GM19397 (cell line): ENCODE results near the gene TBX21.

Source experiments
- ATAC-seq: cut with Tn5 transposase; IDR thresholded peaks from one replicate; pipeline ENCODE4 v1.9.1; 2021; ENCODE audit warnings: mild to moderate bottlenecking, moderate library complexity; ENCODE audit not compliant: unreplicated experiment

TBX21 gene, protein sequence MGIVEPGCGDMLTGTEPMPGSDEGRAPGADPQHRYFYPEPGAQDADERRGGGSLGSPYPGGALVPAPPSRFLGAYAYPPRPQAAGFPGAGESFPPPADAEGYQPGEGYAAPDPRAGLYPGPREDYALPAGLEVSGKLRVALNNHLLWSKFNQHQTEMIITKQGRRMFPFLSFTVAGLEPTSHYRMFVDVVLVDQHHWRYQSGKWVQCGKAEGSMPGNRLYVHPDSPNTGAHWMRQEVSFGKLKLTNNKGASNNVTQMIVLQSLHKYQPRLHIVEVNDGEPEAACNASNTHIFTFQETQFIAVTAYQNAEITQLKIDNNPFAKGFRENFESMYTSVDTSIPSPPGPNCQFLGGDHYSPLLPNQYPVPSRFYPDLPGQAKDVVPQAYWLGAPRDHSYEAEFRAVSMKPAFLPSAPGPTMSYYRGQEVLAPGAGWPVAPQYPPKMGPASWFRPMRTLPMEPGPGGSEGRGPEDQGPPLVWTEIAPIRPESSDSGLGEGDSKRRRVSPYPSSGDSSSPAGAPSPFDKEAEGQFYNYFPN

DNA sequence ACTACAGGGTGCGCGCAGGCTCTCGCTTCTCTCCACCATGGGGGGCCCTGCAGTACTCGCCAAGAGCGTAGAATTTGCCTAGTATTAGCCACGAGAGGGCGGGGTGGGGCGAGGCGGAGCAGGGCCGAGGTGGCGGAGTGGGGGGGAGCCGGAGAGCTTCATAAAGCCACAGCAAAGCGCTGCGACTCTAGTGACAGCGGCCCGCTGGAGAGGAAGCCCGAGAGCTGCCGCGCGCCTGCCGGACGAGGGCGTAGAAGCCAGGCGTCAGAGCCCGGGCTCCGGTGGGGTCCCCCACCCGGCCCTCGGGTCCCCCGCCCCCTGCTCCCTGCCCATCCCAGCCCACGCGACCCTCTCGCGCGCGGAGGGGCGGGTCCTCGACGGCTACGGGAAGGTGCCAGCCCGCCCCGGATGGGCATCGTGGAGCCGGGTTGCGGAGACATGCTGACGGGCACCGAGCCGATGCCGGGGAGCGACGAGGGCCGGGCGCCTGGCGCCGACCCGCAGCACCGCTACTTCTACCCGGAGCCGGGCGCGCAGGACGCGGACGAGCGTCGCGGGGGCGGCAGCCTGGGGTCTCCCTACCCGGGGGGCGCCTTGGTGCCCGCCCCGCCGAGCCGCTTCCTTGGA lies at the start of gene TBX21:
Gene TBX21, plus strand, starts transcription at position 190 of the 627 bp plus-strand sequence. Its CDS starts 219 bp downstream, at position 409.
- ATAC-seq: peak; percentile 67

DNA sequence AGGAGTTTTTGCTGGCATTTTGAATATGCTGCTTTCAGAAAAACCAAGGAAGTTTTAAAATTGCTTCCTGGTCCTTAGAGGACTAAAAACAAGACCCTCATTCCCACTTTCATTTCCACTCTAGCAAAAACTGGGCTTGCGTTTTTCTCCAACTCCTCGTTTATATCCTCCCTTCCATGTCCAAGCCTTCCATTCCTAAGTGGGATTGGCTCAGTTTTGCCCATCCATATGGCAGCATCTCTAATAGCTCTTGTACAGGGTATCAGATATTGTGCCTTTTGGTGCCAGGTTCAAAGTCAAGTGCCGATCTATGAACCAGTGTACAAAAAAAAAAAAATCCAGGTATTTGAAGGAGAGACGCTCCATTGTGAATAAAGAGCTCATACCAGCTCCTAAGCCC lies 49.0 kb upstream of the TBX21 start:
- no peak for ATAC-seq

DNA sequence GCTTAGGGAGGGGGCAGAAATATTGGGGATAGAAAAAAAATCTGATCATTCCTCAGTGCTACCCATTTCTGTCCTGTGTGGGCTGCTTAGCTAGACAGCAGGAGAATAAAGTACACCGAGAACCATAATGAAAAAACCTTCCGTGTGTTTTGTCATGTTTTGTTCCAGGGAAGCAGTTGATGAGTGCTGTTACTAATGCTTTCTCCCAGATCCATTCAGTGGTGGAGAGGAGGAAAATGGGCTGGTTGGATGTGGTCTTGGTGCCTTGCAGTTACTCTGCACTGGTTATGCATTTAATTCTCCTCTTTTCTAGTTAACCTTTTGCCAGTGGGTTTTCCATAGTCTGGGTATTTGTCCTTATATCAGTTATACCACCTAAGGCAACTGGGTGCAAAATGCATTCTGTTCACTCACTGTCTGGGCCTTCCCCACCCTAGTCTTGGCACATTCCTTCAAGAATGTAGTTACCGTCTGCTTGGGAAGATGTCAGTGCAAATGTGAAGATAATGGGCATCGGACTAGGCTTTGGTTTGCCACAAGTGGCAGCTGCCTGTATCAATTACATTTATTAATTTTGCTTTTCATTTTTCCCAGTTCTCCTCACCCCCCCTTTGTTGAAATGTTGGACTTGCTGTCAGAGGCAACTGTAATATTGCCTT lies 48.4 kb upstream of the TBX21 start:
- ATAC-seq: no peak

DNA sequence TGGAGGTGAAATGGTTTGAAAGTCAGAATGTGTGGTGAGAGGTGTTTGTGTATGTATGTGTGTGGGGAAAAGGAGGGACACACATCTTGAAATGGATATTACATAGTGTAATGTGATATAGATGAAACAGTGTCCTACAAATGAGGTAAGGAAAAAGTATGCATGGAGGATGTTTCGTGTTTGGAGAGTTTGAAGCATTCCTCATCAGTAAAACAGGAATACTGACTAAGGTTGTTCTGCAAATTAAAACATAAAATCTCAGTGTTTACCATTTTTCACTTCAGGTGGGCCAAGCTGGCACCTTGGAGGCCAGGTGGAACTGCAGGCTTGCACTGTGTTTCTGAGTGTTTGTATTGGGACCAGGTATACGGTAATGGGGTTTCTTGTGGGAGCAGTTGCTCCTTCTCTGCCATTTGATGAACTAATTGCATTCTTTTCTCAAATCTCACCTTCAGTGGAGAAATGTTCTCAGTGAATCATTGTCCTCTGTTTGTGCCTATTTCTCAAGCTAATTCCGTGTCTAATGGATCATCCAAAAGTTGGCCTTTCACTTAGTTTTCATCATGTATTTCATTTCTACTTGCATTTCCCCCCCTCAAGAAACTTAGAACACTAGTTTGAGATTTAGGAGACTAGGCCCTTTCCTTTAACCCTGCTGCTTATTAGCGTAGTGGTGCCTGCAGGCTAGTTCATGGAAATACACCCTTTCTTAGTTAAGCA lies 47.3 kb upstream of the TBX21 start:
- no peak for ATAC-seq

DNA sequence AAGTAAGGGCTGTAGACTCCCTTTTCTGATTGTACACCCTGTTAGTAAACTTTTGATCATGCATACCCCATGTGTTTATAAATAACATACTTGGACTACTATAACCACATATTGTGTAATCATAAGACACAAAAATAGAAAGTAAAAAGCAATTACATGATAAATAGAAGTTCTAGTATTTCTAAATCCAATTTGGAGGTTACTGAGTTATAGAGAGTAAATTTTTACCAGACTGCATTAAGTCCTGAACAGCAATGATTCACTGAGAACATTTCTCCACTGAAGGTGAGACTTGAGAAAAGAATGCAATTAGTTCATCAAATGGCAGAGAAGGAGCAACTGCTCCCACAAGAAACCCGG lies 46.8 kb upstream of the TBX21 start:
- no peak for ATAC-seq

DNA sequence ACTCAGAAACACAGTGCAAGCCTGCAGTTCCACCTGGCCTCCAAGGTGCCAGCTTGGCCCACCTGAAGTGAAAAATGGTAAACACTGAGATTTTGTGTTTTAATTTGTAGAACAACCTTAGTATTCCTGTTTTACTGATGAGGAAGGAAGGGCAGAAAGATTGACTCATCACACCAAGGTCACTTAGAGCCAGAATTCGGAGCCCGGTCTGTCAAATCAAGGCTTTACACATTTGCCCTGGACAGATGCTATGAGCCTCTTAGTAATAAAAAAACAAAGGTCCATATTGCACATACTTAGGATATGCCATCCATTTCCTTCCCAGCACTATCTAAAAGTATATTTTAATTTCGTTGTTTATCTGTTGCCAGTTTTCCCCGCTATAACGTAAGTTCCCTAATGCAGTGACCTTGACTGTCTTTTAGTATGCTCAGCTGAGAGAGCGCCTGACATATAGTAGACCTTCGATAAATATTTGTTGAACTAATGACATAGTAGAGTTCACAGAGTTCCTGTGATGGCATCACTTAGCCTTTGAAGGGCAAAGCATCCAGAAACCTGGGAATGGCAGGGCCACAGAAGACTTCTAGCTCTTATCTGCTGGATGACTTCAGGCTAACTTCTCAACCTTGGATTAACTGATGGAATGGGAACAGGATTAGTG lies 46.2 kb upstream of the TBX21 start:
- no peak for ATAC-seq

DNA sequence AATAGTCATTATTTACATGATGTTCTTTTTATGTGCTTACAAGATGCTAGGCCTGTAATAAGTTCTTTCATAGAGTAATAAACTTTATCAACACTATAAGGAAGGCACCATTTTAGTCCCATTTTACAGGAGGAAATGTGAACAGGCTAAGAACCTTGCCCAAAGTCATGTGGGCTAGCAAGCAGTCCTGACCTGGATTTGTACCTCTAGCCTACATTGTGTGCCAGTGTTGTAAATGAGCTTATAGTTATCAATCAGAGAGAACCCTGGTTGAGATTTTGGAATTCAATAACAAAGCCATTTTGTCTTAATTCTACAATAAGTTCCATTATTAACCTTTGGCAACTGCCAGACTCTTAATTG lies 45.7 kb upstream of the TBX21 start:
- ATAC-seq: no peak

DNA sequence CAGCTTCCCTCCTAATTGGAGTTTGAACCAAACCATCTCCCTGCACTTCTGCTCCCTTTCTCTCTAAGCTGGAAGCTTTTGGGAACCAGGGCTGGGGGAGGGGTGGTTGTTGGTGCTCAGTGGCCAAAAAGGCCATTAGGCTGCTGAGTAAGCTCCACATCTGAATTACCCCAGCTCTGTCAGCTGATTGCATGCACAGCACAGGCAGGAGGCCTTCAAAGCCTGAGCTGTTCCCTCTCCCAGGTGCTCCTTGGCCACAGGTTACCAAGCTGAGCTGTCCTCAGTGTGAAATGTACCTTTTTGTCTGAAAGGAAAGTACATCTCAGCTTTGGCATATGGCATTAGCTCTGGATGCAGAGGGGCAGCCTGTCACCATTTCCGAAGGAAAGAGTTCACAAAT lies 45.3 kb upstream of the TBX21 start:
- no peak for ATAC-seq

DNA sequence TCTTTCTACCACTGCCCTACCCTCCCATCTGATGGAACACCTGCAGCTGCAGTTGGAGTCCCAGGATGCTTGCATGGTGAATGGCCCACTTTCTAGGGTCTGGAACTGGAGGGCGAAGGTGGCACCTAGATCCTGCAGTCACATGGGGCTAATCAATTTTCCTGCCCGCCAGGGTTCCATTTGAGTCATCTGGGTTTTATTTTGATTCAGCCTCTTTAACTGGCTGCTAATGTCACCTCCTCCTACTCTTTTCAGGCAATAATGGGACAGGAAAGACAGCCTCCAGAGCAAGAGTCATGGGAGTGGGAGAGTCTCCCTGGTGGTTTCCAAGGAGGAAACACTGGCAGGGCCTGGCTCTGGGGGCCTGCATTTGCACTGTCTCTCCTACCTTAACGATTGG lies 42.9 kb upstream of the TBX21 start:
- no peak for ATAC-seq

DNA sequence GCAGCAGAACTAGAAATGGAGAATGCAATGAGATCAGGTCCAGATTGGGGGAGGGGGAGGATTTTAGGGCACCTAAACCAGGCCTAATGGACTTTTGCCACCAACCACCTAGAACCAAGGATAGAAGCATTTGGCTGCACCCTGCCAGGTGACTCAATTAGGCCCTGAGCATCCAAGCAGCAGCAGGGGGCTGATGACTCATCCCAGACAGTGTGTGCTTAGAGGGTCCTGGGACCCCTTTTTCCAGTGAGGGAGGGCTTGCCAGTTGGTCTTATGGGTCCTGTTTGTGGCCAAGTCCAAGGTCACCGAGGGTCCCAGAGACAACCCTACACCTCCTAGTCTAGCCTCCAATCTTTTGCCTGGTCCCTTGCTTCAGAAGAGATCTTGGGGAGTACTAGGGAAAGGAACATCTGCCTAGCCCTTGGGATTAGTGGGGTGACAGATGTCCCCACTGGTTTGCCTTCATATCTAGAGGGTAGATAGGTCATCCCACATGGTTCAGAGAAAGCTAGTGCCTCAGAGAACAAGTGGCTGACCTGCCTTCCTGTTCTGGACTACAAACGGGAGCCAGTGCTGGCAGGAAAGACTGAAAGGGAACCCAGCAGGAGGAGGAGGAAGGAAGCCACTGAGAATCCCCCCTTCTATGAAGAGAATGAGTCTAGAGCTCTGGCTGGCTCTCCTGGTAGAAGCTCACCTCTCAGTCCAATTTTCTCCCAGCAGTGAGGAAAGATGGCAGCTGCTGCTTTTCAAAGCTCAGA lies 40.7 kb upstream of the TBX21 start:
- no peak for ATAC-seq

DNA sequence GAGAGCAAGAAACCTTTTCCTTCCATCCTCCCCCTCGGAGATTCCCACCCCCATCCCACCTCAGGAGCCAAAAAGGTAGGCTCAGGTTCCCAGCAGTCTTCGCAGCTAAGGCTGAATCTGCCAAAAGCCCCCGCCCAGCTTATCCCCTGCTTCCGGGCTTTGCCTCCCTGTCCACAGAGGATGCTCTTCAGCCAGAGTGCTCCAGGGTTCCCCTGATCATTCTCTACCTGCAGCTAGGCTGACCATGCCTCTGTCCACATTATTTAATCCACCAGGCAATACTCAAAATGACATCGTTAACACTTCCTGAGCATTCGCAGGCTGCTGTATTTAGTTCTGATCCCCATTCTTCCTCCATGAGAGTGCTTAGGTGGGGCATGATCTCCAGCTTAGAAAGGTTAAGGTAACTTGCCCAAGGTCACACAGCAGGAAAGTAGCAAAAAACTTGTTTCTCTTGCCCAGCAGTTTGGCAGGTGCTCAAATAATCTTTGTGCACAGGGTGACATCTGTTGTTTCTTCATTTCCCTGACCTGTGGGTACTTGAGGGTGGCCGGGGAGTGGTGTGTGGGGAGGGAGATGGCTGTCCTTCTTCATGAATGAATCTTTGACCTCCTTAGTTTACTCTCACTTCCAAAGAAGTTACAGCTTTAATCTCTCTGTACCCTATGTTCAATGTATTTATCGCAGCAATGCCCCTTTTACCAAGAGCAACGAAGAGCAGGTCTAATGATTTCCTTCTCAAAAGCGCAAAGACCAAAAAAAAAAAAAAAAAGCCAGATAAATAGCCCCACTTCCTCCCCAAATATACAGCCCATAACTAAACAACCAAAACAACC lies 39.9 kb upstream of the TBX21 start:
- ATAC-seq: no peak

DNA sequence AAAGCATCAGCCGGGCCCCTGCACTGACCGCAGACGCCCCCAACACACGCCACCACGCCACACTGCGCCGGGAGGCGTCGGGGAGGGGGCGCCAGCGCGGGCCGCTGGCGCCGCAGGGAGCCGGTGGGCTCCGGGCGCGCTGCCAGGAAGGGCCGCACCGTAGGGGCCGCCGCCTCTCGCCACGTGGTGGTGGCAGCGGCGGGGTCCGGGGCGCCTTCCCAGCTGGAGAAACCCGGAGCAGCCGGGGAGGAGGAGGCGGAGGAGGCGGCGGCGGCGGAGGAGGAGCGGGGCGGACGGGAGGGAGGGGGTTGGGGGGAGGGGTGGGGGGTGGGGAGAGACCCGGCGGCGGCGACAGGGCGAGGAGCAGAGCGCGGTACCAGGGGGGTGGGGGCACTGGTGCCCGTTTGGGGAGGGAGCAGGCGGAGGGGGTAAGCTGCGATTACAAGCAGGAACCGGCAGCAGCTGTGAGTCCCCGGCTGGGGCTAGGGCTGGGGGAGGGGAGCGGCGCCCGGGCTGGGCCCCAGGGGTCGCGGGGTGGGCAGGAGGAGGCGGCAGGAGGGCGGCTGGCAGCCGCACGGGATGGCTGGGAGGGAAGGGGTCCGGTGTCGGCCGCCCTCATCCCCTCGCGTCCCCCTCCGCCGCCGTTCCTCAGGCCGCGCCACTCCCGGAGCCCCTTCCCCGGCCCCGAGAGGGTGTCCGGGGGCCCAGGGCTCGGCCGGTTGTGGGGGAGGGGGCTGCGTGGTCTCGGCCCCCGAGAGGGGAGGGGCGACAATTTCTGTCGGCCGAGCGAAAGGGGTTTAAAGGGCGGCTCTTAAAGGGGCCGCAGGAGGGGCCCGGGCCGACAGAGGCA lies 39.1 kb upstream of the TBX21 start, which contains the start of gene TBKBP1:
Gene TBKBP1, plus strand, starts transcription at position 431 of the 850 bp plus-strand sequence. CDS start 1,952 bp downstream, outside the sequence.
- no peak for ATAC-seq

DNA sequence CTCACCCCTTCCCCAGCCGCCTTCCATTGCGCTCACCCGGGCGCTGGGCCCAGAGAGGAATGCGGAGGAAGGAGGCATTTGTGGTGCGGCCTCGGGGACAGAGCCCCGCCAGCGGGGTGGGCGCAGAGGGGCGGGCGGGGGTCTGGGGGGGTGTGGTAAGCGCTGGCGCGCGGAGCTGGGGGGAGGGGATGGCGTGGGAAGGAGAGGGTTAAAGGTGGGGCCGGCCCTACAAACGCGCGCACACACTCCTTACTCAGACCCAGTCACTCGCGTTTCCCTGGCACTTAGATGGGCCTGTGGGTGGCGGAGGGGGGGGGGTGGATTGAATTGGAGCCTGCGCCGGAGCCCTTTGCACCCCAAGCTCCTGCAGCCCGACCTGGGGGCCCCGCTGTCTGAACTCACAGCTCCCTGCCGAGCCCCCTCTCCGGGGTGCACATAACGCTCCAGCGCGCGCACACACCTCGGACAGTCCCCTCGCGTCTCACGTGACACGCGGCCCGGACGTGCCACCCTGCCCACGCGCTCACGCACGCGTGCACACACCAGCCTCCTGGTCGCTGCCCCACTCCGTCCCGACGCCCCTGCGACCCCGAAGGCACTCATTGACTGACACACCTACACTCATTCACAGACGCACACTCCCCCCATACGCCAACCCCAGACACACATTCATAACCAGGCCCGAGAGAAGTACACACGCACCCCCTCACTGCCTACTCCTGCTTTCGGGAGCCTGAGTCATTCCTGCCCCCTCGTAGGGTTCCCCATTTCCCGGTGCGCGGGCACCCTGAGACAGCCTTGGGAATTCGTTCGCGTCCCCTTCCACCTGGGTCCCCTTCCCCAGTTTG lies 38.2 kb upstream of the TBX21 start:
- ATAC-seq: no peak

DNA sequence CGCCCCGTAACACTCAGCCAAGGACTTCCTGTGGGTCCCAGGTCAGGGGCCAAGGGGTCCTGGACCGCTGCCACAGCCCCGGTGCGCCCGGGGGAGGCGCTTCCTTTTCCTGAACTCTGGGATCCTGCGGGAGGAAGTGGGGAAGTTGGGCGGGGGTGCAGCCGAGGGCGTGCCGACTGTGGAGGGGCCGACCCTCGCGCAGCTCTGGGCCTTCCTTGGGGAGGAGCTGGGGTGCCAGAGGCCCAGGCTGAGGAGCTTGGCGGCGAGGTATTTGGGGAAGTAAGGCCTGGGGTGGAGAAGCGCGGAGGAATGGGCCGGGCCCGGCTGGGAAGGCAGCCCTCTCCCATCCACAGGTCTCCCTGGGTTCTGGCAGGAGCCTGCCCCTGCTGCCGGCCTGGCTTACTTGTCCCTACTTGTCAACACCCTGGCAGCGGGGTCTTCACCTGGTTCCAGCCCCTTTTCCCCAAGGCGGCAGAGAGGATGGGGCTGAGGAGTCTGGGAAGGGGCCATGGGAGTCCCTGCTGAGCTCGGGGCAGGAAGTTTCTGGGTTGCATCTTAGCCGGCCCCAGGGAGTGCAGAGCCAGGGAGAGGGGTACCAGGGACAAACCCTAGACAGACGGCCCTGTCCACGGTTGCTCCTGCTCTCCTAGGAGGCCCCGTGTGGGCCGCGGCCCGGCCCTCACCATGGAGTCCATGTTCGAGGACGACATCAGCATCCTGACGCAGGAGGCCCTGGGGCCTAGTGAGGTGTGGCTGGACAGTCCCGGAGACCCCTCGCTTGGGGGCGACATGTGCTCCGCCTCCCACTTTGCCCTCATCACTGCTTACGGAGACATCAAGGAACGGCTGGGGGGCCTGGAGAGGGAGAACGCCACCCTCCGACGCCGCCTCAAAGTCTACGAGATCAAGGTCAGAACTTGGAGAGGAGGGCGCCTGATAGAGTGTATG lies 37.3 kb upstream of the TBX21 start:
- ATAC-seq: no peak

DNA sequence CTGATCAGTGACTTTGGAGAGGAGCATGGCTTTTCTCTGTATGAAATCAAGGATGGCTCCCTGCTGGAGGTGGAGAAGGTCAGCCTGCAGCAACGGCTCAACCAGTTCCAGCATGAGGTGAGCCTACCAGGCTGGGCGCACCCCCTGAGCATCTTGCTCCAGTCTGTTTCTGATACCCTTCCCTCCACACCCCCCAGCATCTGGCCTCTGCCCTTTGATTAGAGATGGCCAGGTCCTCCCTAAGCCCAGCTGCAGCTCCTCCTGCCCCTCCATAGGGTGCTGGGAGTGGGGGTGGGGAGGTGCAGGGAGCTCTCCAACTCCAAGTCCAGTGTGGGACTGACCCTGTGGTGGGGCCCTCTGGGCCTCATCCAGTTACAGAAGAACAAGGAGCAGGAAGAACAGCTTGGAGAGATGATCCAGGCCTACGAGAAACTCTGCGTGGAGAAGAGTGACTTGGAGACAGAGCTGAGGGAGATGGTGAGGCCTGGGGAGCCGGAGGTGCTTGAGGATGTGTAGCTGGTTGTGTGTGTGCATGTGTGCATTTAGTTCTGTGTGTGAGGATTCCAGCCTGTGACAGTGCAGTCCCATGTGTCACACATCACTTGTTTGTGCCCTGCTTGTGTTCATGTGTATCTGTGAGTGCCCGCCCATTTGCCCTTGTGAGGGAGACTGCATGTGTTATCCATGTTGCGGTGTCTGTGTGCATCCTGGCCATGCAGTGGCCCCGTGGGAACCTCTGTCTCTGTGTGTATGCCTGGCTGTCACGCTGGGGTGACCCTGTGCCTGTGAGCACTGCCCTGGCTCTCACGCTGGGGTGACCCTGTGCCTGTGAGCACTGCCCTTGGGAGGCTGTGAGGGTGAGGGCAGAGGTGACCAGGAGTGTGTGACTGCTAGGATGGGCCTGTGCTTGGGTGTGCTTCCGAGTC lies 36.1 kb upstream of the TBX21 start:
- no peak for ATAC-seq
